SJSA1 (cell line): Measurements from ENCODE around the gene NPEPL1. TPM values are rescaled to one million over a fixed set of nuclear protein-coding genes. Genes with fewer than 3 reads are reported as not detected.
"Not testable (repeated sequence)": the region's sequence is repeated elsewhere in the genome, so short reads cannot be mapped to it uniquely, and the experiment has no call there.

ENCODE experiments used
- DNase-seq, 2 experiments: peaks; one replicate each; pipeline ENCODE4 v3.0.0-alpha.2; 2015 to 2020; ENCODE audit warnings: low spot score in 2 of 2, low read depth in 1 of 2
- H3K27ac ChIP-seq: fragments of 250-450 bp; sonication (Bioruptor Pico); 2 replicates; pipeline ENCODE4 v1.5.1; 2020; ENCODE audit warnings: mild to moderate bottlenecking, moderate library complexity
- H3K27me3 ChIP-seq: fragments of 250-450 bp; sonication (Bioruptor Pico); replicated peaks from 2 replicates; pipeline ENCODE4 v1.5.1; 2020; ENCODE audit warnings: mild to moderate bottlenecking, moderate library complexity
- H3K36me3 ChIP-seq: fragments of 250-450 bp; sonication (Bioruptor Pico); 2 replicates; pipeline ENCODE4 v1.5.1; 2020; ENCODE audit warnings: mild to moderate bottlenecking
- H3K4me1 ChIP-seq: fragments of 250-450 bp; sonication (Bioruptor Pico); replicated peaks from 2 replicates; pipeline ENCODE4 v1.6.1; 2021; ENCODE audit warnings: mild to moderate bottlenecking
- H3K4me3 ChIP-seq: fragments of 250-450 bp; sonication (Bioruptor Pico); 2 replicates; pipeline ENCODE4 v1.5.1; 2020; ENCODE audit warnings: mild to moderate bottlenecking
- H3K9me3 ChIP-seq: fragments of 250-450 bp; sonication (Bioruptor Pico); replicated peaks from 2 replicates; pipeline ENCODE4 v1.5.1; 2020; ENCODE audit warnings: mild to moderate bottlenecking
- total RNA-seq: library from RNA; depleted of rRNA; stranded (reverse); fragments of >200 nt; shearing (Covaris generic); gene quantifications from 2 replicates; pipeline ENCODE4 v1.2.3, GENCODE V29; 2014

Gene NPEPL1
- total RNA-seq, 1 experiment from 2014 or later = 6.8 TPM

DNA sequence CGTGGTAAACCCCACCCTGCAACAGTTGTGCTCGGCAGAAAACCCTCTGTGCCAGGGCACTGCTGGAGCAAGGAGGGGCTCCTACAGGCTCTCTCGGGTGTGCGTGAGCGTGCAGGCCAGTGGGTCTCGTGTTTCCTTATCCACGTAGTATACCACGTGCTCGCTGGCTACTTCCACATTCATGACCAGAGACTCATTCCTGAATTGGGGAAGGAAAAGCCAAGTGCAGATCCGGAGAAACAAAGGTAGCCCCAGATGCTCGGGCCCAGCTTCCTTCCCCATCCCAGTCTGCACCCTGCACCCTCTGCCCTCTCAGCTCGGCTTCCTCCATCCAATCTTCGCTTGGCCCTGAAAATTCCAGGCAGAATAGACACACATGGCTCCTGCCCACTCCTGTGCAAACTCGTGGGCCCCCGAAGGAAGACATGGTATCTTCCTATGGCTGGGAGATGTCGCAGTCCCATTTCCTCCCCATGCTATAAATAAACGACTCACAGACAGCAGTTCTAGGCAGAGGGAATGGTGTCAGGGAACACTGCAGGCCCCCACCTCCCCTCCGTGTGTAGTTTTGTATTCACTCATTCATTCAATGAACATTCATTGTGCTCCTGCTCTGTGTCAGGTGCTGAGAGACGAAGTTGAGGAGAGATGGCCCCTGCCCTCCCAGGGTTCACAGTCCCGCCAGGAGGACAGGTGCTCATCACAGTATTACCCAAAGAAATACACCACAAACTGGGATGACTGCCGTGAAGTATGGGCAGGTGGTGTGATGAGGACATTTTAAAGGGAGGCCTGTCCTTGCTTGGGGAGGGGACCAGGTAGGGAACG lies 29.6 kb downstream of the NPEPL1 start:
- no peak for DNase-seq

DNA sequence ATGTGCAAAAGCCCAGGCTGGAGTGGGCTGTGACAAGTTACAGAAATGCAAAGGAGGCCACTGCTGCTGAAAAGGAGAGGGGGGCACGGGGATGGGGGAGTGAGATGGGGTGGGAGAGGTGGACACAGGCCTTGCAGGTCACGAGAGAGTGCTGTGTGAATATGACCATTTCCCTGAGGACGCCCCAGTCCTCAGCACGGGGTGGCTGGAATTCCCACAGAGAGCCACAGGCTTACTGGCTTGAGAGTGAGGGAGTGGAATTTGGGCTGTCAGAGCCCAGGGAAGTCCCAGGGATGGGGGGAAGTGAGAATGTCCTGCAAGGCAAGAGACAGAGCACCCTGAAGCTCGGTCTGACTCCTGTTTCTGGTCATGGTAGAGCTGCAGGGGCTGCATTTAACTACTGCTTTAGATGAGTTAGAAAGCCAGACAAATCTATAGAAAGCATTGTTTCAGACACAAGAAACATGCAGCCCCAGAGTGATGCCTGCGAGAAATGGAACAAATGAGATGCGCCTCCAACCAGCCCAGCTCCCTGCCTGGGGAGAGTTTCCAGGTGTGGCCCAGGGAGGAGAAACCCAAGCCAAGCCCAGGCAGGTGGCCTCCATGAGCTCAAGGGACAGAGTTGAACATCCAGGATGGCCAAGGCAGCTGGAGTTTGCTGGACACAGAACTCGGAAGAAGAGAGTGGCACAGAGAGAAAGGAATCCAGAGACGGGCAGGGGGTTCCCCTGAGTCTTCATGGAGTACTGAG lies 30.5 kb downstream of the NPEPL1 start:
- H3K36me3 ChIP-seq = no peaks in the 10 kb centered on the region
- no peaks in the 10 kb centered on the region for H3K9me3 ChIP-seq
- no peaks in the 10 kb centered on the region for H3K4me1 ChIP-seq
- DNase-seq = no peak
- peaks cover 12% of the 10 kb centered on the region; the same call in 1 of the 2 replicates for H3K27me3 ChIP-seq
- no peak overlapping the region for H3K27ac ChIP-seq
- H3K4me3 ChIP-seq = no peak overlapping the region

More for the DNA sequence above, 29.6 kb downstream of the NPEPL1 start:
- Histone ChIP-seq H3K27me3 (peaks cover 12% of the 10 kb centered on the region; the same call in 1 of the 2 replicates), H3K27ac (no peak overlapping the region), H3K4me3 (no peak overlapping the region), H3K9me3 (no peaks in the 10 kb centered on the region), H3K4me1 (no peaks in the 10 kb centered on the region), H3K36me3 (no peaks in the 10 kb centered on the region)

DNA sequence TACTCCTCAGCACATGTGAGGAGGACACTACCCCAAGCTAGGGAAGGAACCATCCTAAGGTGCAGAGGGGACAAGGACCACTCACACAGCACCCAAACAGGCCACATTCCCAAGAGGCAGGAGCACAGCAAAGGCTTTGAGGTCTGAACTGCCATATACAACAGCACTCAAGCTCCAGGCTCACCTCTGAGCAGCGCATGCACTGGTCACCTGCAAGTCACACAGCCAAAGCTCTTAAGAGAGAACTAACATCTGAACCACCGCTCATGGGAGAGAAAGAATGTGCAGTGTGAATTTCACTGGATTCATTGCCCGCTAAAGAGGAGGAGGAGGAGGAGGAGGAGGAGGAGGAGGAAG lies 31.0 kb downstream of the NPEPL1 start:
- H3K27ac ChIP-seq = no peak overlapping the region
- H3K4me1 ChIP-seq = no peaks in the 10 kb centered on the region
- no peaks in the 10 kb centered on the region for H3K9me3 ChIP-seq
- H3K27me3 ChIP-seq = peaks cover 12% of the 10 kb centered on the region; the same call in 1 of the 2 replicates
- no peak overlapping the region for H3K4me3 ChIP-seq
- no peaks in the 10 kb centered on the region for H3K36me3 ChIP-seq
- no peak for DNase-seq

DNA sequence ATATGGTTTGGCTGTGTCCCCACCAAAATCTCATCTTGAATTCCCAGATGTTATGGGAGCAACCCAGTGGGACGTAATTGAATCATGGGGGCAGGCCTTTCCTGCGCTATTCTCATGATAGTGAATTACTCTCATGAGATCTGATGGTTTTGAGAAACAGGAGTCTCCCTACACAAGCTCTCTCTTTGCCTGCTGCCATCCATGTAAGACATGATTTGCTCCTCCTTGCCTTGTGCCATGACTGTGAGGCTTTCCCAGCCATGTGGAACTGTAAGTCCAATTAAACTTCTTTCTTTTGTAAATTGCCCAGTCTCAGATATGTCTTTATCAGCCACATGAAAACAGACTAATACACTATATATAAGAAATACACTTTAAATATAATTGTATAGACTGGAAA lies 33.6 kb downstream of the NPEPL1 start:
- H3K36me3 ChIP-seq, H3K27ac ChIP-seq, DNase-seq, H3K9me3 ChIP-seq, H3K27me3 ChIP-seq, H3K4me1 ChIP-seq, H3K4me3 ChIP-seq: not testable (repeated sequence)

DNA sequence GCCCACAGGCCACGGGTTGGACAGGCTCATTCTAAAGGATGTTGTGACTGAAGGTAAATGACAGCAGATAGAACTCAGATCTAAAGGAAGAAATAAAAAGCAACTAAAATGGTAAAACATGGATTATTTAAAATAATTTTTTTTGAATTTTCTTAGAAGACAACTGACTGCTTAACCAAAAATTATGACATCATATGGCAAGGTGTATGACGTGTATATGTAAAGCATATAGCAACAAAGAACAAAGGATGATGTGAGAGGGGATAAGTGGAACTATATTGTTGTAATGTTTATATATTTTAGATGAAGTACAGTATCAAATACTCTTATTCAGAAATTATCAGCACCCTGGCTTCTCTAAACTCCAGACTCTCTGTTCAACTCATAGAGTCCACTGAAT lies 38.6 kb downstream of the NPEPL1 start:
- Histone ChIP-seq H3K9me3 (no peaks in the 10 kb centered on the region), H3K4me1 (no peaks in the 10 kb centered on the region), H3K36me3 (no peaks in the 10 kb centered on the region), H3K4me3 (no peak overlapping the region), H3K27me3 (no peaks in the 10 kb centered on the region; the same call in 1 of the 2 replicates), H3K27ac (no peak overlapping the region)
- no peak for DNase-seq

DNA sequence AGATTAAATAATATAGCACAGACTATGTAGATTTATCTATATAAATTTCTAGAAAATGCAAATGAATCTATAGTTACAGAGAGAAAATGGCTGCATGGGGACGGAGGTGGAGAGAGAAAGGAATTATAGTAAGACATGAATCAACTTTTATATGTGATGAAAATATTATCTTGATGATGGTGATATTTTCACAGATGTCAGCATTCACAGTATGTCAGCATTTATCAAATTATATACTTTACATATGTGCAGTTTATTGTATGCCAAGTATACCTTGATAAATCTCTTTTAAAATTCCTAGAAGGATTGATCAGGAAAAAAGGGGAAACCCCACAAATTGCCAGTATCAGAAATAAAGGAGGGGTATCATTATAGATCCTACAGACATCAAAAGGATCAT lies 44.6 kb downstream of the NPEPL1 start:
- no peak overlapping the region for H3K4me3 ChIP-seq
- no peak overlapping the region for H3K27ac ChIP-seq
- H3K9me3 ChIP-seq = 0 out of 2 replicates have a peak, but pooled peaks cover 2% of the 10 kb centered on the region
- H3K4me1 ChIP-seq = no peaks in the 10 kb centered on the region
- H3K27me3 ChIP-seq = peaks cover 4% of the 10 kb centered on the region
- DNase-seq = no peak
- no peaks in the 10 kb centered on the region for H3K36me3 ChIP-seq

DNA sequence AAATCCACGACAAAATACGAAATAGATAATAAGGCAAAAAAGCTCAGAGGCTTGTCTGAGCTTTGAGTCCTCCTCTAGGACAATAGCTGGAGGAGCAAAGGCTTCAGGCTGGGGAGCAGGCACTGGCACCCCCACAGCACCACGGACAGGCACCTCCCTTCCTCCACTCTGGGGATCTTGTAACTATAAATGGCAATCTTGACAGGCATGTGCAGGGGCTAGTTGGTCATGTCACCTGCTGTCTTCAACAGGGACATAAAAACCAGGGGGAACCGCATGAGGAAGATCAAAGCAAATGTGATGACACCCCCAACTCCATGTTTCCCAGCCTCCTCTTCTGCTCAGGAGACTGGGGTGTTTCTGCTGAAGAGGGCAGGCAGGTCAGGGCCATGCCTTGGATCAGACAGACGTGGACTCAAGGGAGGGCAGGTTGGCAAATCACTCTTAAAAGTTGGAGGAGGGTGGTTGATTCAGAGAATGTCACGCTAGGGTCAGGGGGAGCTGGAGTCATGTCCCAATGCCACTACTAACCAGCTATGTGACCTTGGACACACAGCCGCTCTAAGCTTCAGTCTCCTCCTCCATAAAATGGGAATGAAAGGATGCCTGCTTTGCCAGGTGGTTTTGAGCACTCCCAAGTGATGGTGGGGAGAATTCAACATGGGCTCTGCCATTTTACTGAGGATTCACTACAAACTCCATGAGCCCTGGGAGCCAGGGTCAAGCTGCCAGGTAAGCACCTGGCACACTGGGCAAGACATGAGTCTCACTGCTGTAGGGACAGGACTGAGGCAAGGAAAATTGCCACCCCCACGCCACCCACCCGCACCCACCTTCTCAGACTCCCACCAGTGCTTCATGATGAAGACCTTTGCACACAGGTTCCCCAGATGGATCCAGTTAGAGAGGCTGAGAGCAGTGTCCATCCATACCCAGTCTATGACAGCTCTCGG lies 48.0 kb downstream of the NPEPL1 start:
- Histone ChIP-seq H3K9me3 (0 out of 2 replicates have a peak, but pooled peaks cover 2% of the 10 kb centered on the region), H3K36me3 (no peaks in the 10 kb centered on the region), H3K27me3 (peaks cover 4% of the 10 kb centered on the region), H3K4me3 (no peak overlapping the region), H3K4me1 (no peaks in the 10 kb centered on the region), H3K27ac (no peak overlapping the region)
- no peak for DNase-seq

DNA sequence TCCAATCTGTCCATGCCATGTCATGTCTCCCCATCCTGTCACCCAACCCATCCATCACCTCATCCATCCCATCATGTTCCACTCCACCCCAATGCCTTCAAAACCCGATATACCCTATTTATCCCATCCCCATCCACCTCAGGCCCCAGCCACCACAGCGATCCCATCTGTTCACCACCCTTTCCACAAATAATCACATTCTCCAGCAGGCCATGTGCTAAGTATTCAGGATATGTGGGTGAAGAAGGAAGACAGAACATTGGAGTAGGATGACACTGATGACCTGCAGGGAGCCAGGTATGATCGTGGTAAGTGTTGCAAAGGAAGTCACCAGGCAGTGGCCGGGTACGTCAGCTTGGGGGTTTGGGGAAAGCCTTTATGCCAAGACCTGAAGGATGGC lies 48.8 kb downstream of the NPEPL1 start:
- Histone ChIP-seq H3K27me3 (peaks cover 7% of the 10 kb centered on the region), H3K36me3 (no peaks in the 10 kb centered on the region)
- DNase-seq = no peak

DNA sequence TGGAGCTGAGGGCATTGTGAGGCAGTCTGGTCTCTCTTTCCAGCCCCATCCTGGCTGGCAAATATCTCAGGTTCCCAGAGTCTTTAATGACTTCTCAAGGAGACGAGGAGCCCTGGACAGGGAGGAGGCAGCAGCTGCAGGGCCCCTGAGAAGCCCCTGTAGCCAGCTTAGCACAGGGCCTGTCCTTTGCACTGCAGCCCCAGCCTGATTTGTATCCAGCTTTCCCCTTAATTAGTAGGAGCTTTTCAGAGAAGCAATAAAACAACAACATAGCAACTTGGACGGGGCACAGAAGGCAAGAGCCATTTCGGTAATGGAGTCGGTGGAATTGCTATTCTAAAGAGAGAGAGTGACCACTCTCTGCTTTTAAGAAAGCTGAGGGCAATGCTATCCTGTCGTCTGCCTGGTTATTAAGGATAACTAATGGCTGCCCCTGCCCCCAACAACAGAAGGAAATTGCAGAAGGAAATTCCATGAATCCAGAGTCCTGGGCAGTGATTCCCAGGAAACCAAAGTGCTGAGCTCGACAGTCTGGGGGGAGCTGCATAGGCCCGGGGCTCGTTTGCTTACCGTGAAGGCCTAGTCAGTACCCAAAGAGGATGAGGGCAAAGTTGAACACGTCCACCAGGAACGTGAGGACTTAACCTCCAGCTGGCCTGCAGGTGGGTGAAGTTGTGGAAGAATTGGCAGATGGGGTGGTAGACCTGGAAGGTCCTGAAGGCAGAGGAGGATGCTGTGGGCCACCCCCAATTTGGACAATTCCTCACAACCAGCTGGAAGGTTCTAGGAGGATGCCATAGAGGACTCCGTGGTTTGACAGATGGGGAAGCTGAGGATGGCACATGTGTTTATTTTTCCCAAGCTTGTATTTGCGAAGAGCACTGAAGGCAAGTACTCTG lies 50.3 kb downstream of the NPEPL1 start:
- 0 out of 2 replicates have a peak, but pooled peaks cover 2% of the 10 kb centered on the region for H3K9me3 ChIP-seq
- no peak overlapping the region for H3K27ac ChIP-seq
- H3K4me1 ChIP-seq = no peaks in the 10 kb centered on the region
- no peak for DNase-seq
- H3K4me3 ChIP-seq = no peak overlapping the region
- H3K36me3 ChIP-seq = no peaks in the 10 kb centered on the region
- H3K27me3 ChIP-seq = peaks cover 11% of the 10 kb centered on the region

More for the DNA sequence above, 48.8 kb downstream of the NPEPL1 start:
- no peak overlapping the region for H3K4me3 ChIP-seq
- no peaks in the 10 kb centered on the region for H3K4me1 ChIP-seq
- H3K27ac ChIP-seq = no peak overlapping the region
- H3K9me3 ChIP-seq = 0 out of 2 replicates have a peak, but pooled peaks cover 2% of the 10 kb centered on the region

DNA sequence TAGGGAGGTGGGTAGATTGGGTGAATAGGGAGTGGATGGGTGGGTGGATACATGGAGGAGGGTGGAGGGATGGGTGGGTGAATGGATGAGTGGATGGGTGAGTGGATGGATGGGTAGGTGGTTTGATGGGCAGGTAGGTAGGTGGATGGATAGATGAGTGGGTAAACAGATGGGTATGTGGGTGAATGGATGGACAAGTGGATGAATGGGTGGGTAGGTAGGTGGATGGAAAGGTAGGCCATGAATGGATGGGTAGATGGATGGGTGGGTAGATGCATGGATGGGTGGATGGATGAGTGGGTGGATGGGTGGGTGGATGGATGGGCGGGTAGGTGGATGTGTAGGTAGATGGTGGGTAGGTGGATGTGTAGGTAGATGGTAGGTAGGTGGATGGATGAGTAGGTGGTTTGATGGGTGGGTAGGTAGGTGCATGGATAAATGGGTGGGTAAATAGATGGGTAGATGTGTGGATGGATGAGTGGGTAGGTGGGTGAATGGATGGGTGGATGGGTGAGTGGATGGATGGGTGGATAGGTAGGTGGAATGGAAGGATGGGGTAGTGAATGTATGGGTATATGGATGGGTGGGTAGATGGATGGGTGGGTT lies 51.4 kb downstream of the NPEPL1 start:
- Histone ChIP-seq H3K27me3 (peaks cover 11% of the 10 kb centered on the region), H3K4me3 (no peak overlapping the region), H3K27ac (no peak overlapping the region), H3K9me3 (no peaks in the 10 kb centered on the region), H3K36me3 (no peaks in the 10 kb centered on the region), H3K4me1 (no peaks in the 10 kb centered on the region)
- no peak for DNase-seq

DNA sequence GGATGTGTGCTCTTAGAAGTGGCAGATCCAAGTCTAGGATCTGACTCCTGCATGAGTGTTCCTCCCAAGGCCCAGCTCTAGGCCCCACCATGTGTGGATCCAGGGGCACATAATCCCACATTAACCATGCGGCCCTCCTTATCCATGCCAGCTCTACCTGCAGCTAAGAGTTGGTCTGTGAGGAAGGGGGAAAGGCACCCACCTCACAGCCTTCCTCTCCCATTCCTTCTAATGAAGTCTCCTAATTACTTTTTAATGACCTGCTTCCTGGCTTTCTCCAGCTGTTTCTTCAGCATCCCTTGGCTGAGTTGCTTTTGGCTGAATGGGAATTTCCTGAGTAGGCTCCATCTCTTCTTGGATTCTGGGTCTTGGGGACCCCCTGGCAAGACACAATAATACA lies 52.2 kb downstream of the NPEPL1 start:
- Histone ChIP-seq H3K4me1 (no peaks in the 10 kb centered on the region), H3K27me3 (peaks cover 11% of the 10 kb centered on the region), H3K4me3 (no peak overlapping the region), H3K9me3 (no peaks in the 10 kb centered on the region), H3K27ac (no peak overlapping the region), H3K36me3 (no peaks in the 10 kb centered on the region)
- DNase-seq = no peak

DNA sequence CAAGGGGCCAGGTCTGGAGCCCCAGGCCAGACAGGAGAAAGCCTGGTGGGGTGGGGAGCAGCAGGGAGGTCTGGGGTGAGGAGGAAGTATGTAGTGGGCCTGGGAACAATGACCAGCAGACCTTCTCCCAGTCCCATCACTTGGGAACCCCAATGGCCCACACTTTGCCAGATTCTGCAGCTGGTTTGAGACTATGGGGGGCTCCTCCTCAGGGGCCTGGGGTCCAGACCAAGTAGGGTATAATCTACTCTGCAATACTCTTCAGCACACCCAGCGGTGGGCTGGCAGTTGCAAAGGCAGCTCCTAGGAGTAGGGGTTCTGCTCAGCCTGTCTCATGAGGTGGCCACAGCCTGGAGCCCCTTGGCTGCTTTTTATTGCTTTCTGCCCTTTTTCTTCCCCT lies 52.8 kb downstream of the NPEPL1 start:
- Histone ChIP-seq H3K27me3 (peaks cover 11% of the 10 kb centered on the region), H3K36me3 (no peaks in the 10 kb centered on the region), H3K27ac (no peak overlapping the region), H3K4me3 (no peak overlapping the region), H3K4me1 (no peaks in the 10 kb centered on the region), H3K9me3 (no peaks in the 10 kb centered on the region)
- DNase-seq = no peak
